GM18868 (cell line): Measurements from ENCODE around the gene TBX15.

Source experiments
- ATAC-seq: cut with Tn5 transposase; IDR thresholded peaks from one replicate; pipeline ENCODE4 v1.9.1; 2021; ENCODE audit warnings: mild to moderate bottlenecking, moderate library complexity; ENCODE audit not compliant: unreplicated experiment

The TBX15 gene

GRCh38 chr1:118899340-118899739 lies 88.8 kb downstream of the TBX15 start:
- no peak for ATAC-seq

- no peak for ATAC-seq
Measured at GRCh38 chr1:118898712-118899111, 89.4 kb downstream of the TBX15 start.

- no peak for ATAC-seq
Measured at GRCh38 chr1:118896416-118896815, 91.7 kb downstream of the TBX15 start.

DNA sequence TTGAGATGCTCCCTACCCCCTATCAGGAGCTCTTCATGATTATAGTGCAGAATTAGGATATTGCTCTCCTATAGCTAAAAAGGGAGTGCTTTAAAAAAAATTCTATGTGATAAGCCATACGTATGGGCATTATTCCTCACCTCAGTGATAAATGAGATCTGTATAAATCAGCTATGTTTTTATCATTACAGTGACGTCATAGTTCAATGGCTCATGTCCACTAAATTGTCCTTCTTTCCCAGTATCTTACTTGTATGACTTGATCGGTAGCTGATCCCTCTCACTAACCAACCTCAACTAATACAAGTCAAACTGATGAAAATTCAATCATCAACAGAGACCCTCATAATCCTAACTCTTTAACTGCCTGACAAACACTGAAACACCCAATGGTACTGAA lies 93.3 kb downstream of the TBX15 start:
- ATAC-seq, result no peak

- no peak for ATAC-seq
Measured at GRCh38 chr1:118890851-118891384, 97.2 kb downstream of the TBX15 start.

- ATAC-seq, result no peak
Measured at GRCh38 chr1:118884946-118885345, 103.2 kb downstream of the TBX15 start.

GRCh38 chr1:118881751-118882150 lies 106.4 kb downstream of the TBX15 start:
- ATAC-seq, result no peak

GRCh38 chr1:118878661-118879060 lies 109.5 kb downstream of the TBX15 start:
- ATAC-seq, result no peak

- no peak for ATAC-seq
Measured at GRCh38 chr1:118877668-118878396, 110.3 kb downstream of the TBX15 start.

- ATAC-seq, result no peak
Measured at GRCh38 chr1:118871582-118872171, 116.5 kb downstream of the TBX15 start.

- ATAC-seq, result no peak
Measured at GRCh38 chr1:118868387-118868786, 119.8 kb downstream of the TBX15 start.

DNA sequence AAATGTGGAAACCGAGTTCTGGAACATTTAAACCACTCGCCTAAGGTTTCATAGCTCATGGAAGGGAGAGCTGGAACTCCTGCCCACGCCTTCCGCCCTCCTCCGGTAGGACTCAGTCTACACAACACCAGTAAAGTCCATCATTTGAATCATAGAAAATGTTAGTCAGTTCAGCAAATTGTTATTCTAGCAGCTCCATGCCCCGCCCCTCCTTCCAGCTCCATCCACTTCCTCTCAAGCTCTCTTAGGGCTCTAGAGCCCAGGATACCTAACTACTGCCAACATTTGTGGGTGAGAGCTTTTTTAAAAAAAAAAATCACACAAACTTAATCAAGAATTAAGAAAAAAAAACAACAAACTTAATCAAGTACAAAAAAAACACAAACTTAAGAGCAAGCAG lies 121.8 kb downstream of the TBX15 start:
- ATAC-seq, result no peak

DNA sequence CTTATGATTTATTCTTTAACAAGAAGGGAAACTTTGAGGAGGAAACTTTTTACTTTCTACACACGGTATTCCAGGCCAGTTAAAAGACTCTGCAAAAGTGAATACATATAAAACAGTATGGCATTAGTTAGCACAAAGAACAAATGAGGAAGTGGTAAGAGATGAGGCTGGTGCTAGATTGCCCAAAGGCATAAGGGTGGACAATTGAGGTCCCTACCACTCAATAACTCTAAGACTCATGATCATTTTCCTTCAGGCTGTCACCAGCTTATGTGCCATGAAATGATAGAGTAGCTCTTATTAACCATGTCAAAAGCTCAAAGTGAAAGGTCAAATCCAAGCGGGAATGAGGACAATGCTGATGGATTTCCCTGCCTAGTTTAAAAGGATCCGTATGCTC lies 124.5 kb downstream of the TBX15 start:
- ATAC-seq, result no peak

DNA sequence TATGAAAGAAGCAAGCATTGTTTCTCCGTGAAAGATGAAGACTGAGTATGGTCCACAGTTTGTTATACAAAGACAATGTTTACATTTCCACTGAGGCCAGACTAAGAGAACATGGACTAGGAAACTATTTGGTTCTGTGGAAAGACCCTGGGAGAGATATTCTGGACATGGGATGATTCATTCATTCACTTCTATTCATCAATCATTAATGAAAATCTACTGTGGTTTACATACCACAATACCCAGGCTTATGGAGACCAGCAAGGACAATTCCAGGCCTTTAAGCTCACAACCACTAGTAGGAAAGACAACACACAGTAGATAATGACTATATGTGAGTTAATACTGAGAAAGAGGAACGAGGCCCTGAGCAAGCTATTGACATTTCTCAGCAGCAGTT lies 125.4 kb downstream of the TBX15 start:
- no peak for ATAC-seq

GRCh38 chr1:118861216-118861615 lies 126.9 kb downstream of the TBX15 start:
- no peak for ATAC-seq

DNA sequence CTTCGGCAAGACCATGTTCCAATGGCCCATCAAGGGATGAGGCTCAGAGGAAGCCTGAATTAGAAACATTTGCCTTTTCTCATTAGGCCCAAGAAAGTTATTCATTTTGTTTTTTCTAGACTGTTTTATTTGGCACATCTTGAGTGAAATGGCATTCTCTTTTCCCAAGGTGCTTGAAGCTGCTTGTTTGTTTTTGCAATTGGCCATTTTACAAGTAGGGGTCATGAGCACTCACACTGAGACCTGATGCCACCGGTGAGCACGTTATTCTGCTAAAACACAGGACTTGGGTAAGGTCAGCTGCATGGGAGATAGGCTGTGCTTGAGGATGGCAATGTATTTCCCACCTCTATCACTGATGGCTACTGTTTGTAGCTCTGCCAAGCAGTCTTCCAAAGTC lies 128.1 kb downstream of the TBX15 start:
- ATAC-seq, result no peak

- ATAC-seq, result no peak
Measured at GRCh38 chr1:118846443-118846842, 141.7 kb downstream of the TBX15 start.

GRCh38 chr1:118842452-118843201 lies 145.5 kb downstream of the TBX15 start:
- ATAC-seq, result no peak

DNA sequence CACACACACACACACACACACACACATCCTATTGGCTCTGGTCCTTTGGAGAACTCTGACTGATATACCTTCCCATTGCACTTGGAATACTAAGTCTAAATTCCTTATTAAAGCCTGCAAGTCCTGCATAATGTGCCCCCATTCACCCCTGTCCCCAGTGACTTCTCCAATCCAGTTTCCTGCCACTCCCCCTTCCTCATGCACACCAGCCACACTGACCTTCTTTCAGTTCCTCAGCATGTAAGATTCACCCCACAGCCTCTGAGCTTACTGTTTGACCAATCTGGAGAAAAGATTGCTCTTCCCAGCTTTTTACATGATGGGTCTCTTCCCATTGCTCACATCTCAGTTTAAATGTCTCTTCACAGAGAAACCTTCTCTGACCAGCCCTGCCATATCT lies 146.6 kb downstream of the TBX15 start:
- ATAC-seq, result no peak
